ENCODE measurements around the gene RAB28. TPM values are rescaled to one million over a fixed set of nuclear protein-coding genes. Genes with fewer than 3 reads are reported as not detected.

Gene RAB28
- total RNA-seq, 1 experiment from 2014 or later = 17.1 TPM

GRCh38 chr4:13511101-13511500 is 27.0 kb upstream of the RAB28 start (continued):
- TF ChIP-seq ARID4B (CRISPR knock-in tag; IDR thresholded peaks at IDR 0.05; ENCODE audit: borderline replicate concordance) = no peak
- no peak for TF ChIP-seq ZNF121 (CRISPR knock-in tag; IDR thresholded peaks at IDR 0.05)
- no peak for TF ChIP-seq ESRRA (CRISPR knock-in tag; IDR thresholded peaks at IDR 0.05; ENCODE audit: borderline replicate concordance)
- no peak for TF ChIP-seq FOXP4 (CRISPR knock-in tag; IDR thresholded peaks at IDR 0.05)

- Mint-ChIP-seq H3K27ac (no peak overlapping the region), H3K27me3 (ENCODE audit: low read depth) (no peaks in the 10 kb centered on the region; the same call in 1 of the 2 replicates), H3K4me3 (no peak overlapping the region), H3K4me1 (peaks cover 46% of the 10 kb centered on the region), H3K36me3 (peaks cover 10% of the 10 kb centered on the region), H3K9me3 (peaks cover 18% of the 10 kb centered on the region)
- DNase-seq (ENCODE audit: low spot score) (no peak), ATAC-seq (peak; percentile 84)
- ChIA-PET POLR2A (no interaction called here), CTCF (interaction anchor here (1.2 kb wide), 1 partner anchor 24 kb away, joined by 3 read pairs; no protein-coding TSS in a partner anchor)
- TF ChIP-seq ERG (CRISPR knock-in tag; IDR thresholded peaks at IDR 0.05) (0 out of 2 replicates have a peak, but pooled peaks have one; percentile 33), ELF4 (CRISPR knock-in tag; IDR thresholded peaks at IDR 0.05; ENCODE audit: low read depth) (no peak), GTF2I (CRISPR knock-in tag; conservative IDR thresholded peaks at IDR 0.05) (no peak)
These were observed 25.3 kb upstream of the RAB28 start for GRCh38 chr4:13509442-13509841.

GRCh38 chr4:13504374-13504773 is 20.2 kb upstream of the RAB28 start:
- no peaks in the 10 kb centered on the region; the same call in 1 of the 2 replicates for H3K27me3 Mint-ChIP-seq (ENCODE audit: low read depth)
- peaks cover 9% of the 10 kb centered on the region for H3K36me3 Mint-ChIP-seq
- no peak for ATAC-seq
- TF ChIP-seq EMX1 (CRISPR knock-in tag; IDR thresholded peaks at IDR 0.05) = no peak
- no peak for TF ChIP-seq ZNF219 (CRISPR knock-in tag; IDR thresholded peaks at IDR 0.05; ENCODE audit: borderline replicate concordance)
- no peak for TF ChIP-seq JUN (CRISPR knock-in tag; IDR thresholded peaks at IDR 0.05)
- no peak for TF ChIP-seq RORB (CRISPR knock-in tag; IDR thresholded peaks at IDR 0.05)
- no peak for TF ChIP-seq ESRRA (CRISPR knock-in tag; IDR thresholded peaks at IDR 0.05; ENCODE audit: borderline replicate concordance)
- no peak for TF ChIP-seq ELF4 (CRISPR knock-in tag; IDR thresholded peaks at IDR 0.05; ENCODE audit: low read depth)
- TF ChIP-seq ZNF232 (CRISPR knock-in tag; IDR thresholded peaks at IDR 0.05) = no peak
- no peak for TF ChIP-seq MAX (CRISPR knock-in tag; IDR thresholded peaks at IDR 0.05)
- TF ChIP-seq GTF2I (CRISPR knock-in tag; conservative IDR thresholded peaks at IDR 0.05) = no peak
- no peak for TF ChIP-seq ZNF423 (CRISPR knock-in tag; IDR thresholded peaks at IDR 0.05)
- no peak overlapping the region for H3K27ac Mint-ChIP-seq
- POLR2A ChIA-PET = no interaction called here
- H3K9me3 Mint-ChIP-seq = peaks cover 19% of the 10 kb centered on the region
- peaks cover 8% of the 10 kb centered on the region for H3K4me1 Mint-ChIP-seq
- CTCF ChIA-PET = interaction anchor here (0.7 to 1.3 kb wide), 2 partner anchors 8 to 73 kb away, joined by 4 to 5 read pairs; no protein-coding TSS in a partner anchor
- no peak for DNase-seq (ENCODE audit: low spot score)
- no peak overlapping the region for H3K4me3 Mint-ChIP-seq
